Activated CD4-positive, alpha-beta memory T cell treated with anti-CD3 and anti-CD28 coated beads, Interleukin-2, amount 10 ng/mL, durations not matched to agents 7 days and 5 days (primary cell): ENCODE data around the gene TCF12. TPM values are rescaled to one million over a fixed set of nuclear protein-coding genes. Genes with fewer than 3 reads are reported as not detected.
"Not testable (repeated sequence)": the region's sequence is repeated elsewhere in the genome, so short reads cannot be mapped to it uniquely, and the experiment has no call there.

Experiments used
- CTCF ChIA-PET: fragments of 350-600 bp; sonication (Branson Sonifier 250); formaldehyde crosslinking; loops from one replicate; lab custom pipeline; 2021; ENCODE audit warnings: antibody characterized with exemption, inconsistent platforms; lab: Charles Lee
- POLR2A ChIA-PET: fragments of 350-600 bp; sonication (Branson Sonifier 250); formaldehyde crosslinking; loops from one replicate; lab custom pipeline; 2021; ENCODE audit warnings: antibody characterized with exemption; lab: Charles Lee
- DNase-seq: peaks from one replicate; pipeline ENCODE4 v3.0.0-alpha.2; 2020
- H3K27ac Mint-ChIP-seq: one replicate; pipeline ENCODE4 v1.8.0; 2021; ENCODE audit warnings: mild to moderate bottlenecking, mixed read lengths
- H3K27me3 Mint-ChIP-seq: one replicate; pipeline ENCODE4 v1.8.0; 2021; ENCODE audit warnings: mixed read lengths
- H3K36me3 Mint-ChIP-seq: one replicate; pipeline ENCODE4 v1.8.0; 2021; ENCODE audit warnings: low read depth, mixed read lengths
- H3K4me1 Mint-ChIP-seq: one replicate; pipeline ENCODE4 v1.8.0; 2021; ENCODE audit warnings: mixed read lengths
- H3K4me3 Mint-ChIP-seq: one replicate; pipeline ENCODE4 v1.8.0; 2021; ENCODE audit warnings: mild to moderate bottlenecking, mixed read lengths
- H3K9me3 Mint-ChIP-seq: one replicate; pipeline ENCODE4 v1.8.0; 2021; ENCODE audit warnings: mixed read lengths
- total RNA-seq, 2 experiments: library from RNA; stranded (reverse); gene quantifications; one replicate each; pipeline ENCODE4 v1.2.3, GENCODE V29; 2021

TCF12 gene
- total RNA-seq, 2 experiments from 2014 or later, result 62.4 to 62.8 TPM

DNA sequence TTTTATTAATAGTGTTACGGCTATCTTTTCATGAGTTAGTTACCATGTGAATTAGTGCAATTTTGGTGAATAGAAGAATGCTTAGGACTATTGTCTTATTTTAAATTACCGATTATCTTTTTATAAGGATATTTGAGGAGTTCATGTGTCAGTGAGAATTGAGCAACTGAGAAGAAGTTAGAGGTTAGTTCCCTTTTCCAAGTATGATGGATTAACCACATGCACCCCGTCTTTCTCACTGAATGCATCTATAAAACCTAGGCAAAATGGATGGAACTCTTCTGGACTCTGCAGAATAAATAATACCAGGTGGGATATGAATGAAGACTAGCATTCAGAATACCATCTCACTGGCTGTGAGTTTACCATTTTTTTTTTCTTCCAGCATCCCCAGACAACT, 74.3 kb downstream of the TCF12 start:
- no peak overlapping the region for H3K4me3 Mint-ChIP-seq
- no peaks in the 10 kb centered on the region for H3K27me3 Mint-ChIP-seq
- H3K36me3 Mint-ChIP-seq, result peaks cover 15% of the 10 kb centered on the region
- CTCF ChIA-PET, result no interaction called here
- DNase-seq, result no peak
- POLR2A ChIA-PET, result no interaction called here
- no peak overlapping the region for H3K27ac Mint-ChIP-seq
- peaks cover 2% of the 10 kb centered on the region for H3K9me3 Mint-ChIP-seq
- peaks cover 12% of the 10 kb centered on the region for H3K4me1 Mint-ChIP-seq

DNA sequence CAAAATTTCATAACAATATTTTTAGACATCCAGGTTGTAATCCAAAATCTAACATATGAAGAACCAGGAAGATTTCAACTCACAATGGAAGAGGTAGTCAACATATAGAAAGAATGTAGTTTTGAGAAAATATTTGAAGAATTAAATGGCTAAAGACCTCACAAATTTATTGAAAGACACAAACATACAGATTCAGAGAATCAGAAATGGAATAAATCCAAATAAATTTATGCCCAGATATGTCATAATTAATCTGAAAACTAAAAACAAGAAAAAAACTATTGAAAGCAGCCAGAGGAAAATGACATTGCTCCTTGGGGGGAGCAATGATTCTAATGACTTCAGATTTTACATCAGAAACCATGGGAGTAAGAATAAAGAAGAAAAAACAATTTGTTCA, 75.8 kb downstream of the TCF12 start:
- peaks cover 9% of the 10 kb centered on the region for H3K4me1 Mint-ChIP-seq
- DNase-seq, result no peak
- peaks cover 15% of the 10 kb centered on the region for H3K36me3 Mint-ChIP-seq
- H3K27ac Mint-ChIP-seq, result no peak overlapping the region
- POLR2A ChIA-PET, result no interaction called here
- H3K9me3 Mint-ChIP-seq, result peaks cover 2% of the 10 kb centered on the region
- CTCF ChIA-PET, result no interaction called here
- no peaks in the 10 kb centered on the region for H3K27me3 Mint-ChIP-seq
- no peak overlapping the region for H3K4me3 Mint-ChIP-seq

DNA sequence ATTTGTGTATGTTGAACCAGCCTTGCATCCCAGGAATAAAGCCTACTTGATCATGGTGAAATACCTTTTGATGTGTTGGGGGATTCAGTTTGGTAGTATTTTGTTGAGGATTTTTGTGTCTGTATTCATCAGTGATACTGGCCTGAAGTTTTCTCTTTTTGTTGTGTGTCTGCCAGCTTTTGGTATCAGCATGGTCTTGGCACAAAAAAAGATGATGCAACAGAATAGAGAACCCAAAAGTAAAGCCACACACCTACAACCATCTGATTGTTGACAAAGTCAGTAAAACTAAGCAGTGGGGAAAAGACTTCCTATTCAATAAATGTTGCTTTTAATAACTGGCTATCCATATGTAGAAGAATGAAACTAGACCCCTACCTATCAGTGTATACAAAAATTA, 77.6 kb downstream of the TCF12 start:
- no peak for DNase-seq
- Mint-ChIP-seq H3K9me3 (peaks cover 2% of the 10 kb centered on the region), H3K36me3 (peaks cover 15% of the 10 kb centered on the region), H3K4me3 (no peak overlapping the region), H3K4me1 (no peaks in the 10 kb centered on the region), H3K27ac (no peak overlapping the region), H3K27me3 (no peaks in the 10 kb centered on the region)
- ChIA-PET CTCF (no interaction called here), POLR2A (interaction anchor here (0.9 to 1.3 kb wide), 2 partner anchors 78 to 109 kb away, joined by 3 read pairs; partner anchors contain the start of gene TCF12)

DNA sequence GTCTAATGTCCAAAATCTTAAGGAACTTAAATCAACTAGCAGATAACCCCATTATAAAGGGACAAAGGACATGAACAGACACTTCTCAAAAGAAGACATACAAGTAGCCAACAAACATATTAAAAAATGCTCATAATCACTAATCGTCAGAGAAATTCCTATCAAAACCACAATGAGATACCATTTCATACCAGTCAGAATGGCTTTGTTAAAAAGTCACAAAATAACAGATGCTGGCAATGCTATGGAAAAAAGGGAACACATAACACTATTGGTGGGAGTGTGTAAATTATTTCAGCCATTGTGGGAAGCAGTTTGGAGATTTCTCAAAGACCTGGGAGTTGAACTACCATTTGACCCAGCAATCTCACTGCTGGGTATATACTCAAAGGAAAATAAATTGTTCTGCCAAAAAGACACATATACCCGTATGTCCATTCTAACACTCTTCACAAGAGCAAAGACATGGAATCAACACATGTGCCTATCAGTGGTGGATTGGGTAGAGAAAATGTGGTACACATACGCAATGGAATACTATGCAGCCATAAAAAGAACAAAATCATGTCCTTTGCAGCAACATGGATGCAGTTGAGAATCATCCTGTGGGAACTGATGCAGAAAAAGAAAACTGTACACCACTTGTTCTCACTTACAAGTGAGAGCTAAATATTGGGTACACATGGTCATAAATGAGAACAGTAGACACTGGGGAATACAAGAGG, 78.5 kb downstream of the TCF12 start:
- Mint-ChIP-seq H3K4me3 (no peak overlapping the region), H3K27ac (no peak overlapping the region), H3K27me3 (no peaks in the 10 kb centered on the region), H3K4me1 (peaks cover 3% of the 10 kb centered on the region), H3K36me3 (peaks cover 21% of the 10 kb centered on the region), H3K9me3 (peaks cover 2% of the 10 kb centered on the region)
- no peak for DNase-seq
- CTCF ChIA-PET, result no interaction called here
- POLR2A ChIA-PET, result interaction anchor here (1.3 kb wide), 1 partner anchor 79 kb away, joined by 3 read pairs; the partner anchor contains the start of gene TCF12

DNA sequence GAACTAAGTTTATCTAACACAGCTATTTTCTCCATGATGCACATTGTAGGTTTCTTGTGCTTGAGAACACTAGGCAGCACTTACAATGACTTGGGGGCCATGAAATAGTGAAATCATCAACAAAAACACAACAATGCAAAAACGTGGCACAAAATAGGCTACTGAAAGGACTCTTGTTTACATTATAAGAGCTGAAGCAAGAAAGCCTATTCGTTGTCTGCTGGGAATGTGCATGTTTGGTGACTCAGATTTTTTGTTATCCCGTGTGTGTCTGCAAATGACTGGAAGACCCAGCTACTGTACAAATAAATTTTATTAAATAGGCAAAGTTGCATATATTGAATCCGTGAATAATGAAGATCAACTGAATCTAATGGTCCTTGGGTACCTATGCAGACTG, 85.0 kb downstream of the TCF12 start:
- Mint-ChIP-seq H3K36me3 (peaks cover 14% of the 10 kb centered on the region), H3K27ac (no peak overlapping the region), H3K4me3 (no peak overlapping the region), H3K4me1 (peaks cover 6% of the 10 kb centered on the region), H3K27me3 (no peaks in the 10 kb centered on the region), H3K9me3 (no peaks in the 10 kb centered on the region)
- CTCF ChIA-PET, result no interaction called here
- POLR2A ChIA-PET, result no interaction called here
- DNase-seq, result no peak

DNA sequence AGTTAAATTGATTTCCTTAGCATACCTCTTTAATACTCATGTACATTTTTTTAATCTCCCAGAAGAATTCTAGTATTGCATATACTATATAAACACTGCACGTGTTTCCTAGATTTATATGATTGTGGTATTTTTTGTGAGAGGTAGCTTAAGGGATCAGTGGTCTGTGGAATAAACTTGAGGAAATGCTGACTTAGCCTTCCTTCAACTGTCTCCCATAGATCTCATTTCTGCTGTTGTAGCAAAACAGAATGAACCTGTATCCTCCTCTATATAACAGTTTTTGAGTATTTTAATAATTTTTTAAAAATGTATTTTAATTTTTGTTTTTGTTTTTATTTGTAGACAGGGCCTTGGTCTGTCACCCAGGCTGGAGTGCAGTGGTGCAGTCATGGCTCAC, 86.8 kb downstream of the TCF12 start:
- Mint-ChIP-seq H3K4me3 (no peak overlapping the region), H3K27ac (no peak overlapping the region), H3K27me3 (no peaks in the 10 kb centered on the region), H3K9me3 (no peaks in the 10 kb centered on the region), H3K36me3 (peaks cover 14% of the 10 kb centered on the region), H3K4me1 (peaks cover 6% of the 10 kb centered on the region)
- DNase-seq, result no peak
- POLR2A ChIA-PET, result no interaction called here
- CTCF ChIA-PET, result no interaction called here

DNA sequence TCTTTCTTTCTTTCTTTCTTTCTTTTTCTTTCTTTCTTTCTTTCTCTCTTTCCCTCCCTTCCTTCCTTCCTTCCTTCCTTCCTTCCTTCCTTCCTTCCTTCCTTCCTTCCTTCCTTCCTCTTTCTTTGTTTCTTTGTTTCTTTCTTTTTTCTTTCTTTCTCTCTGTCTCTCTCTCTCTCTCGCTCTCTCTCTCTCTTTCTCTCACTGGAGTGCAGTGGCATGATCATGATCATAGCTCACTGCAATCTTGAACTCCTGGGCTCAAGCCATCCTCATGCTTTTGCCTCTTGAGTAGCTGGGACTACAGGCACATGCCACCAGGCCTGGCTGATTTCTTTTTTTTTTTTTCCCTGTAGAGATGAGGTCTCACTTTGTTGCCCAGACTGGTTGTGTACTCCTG, 89.4 kb downstream of the TCF12 start:
- H3K9me3 Mint-ChIP-seq, CTCF ChIA-PET, H3K27me3 Mint-ChIP-seq, POLR2A ChIA-PET, H3K36me3 Mint-ChIP-seq, H3K27ac Mint-ChIP-seq, DNase-seq, H3K4me1 Mint-ChIP-seq, H3K4me3 Mint-ChIP-seq: not testable (repeated sequence)

DNA sequence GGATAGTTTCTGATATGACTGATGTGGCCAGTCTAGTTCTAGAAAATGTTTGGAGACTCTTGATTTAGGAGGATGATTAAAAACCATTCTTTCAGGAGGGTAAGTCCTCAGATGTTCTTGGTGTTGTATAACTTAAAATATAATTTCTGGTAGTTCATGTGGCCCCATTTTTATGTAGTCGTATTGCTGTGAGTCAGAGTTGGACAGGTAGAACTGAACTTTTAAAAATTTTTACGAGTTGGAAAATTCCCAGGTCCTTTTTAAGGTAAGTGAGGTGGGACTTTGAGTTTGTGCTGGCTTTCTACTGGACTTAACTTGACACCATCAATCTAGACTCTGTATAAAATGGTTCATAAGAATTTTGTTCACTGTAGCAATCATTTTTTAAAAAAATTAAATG, 92.3 kb downstream of the TCF12 start:
- H3K9me3 Mint-ChIP-seq, result no peaks in the 10 kb centered on the region
- no peak overlapping the region for H3K27ac Mint-ChIP-seq
- H3K4me3 Mint-ChIP-seq, result no peak overlapping the region
- peaks cover 3% of the 10 kb centered on the region for H3K4me1 Mint-ChIP-seq
- DNase-seq, result no peak
- ChIA-PET CTCF (no interaction called here), POLR2A (no interaction called here)
- no peaks in the 10 kb centered on the region for H3K36me3 Mint-ChIP-seq
- no peaks in the 10 kb centered on the region for H3K27me3 Mint-ChIP-seq

DNA sequence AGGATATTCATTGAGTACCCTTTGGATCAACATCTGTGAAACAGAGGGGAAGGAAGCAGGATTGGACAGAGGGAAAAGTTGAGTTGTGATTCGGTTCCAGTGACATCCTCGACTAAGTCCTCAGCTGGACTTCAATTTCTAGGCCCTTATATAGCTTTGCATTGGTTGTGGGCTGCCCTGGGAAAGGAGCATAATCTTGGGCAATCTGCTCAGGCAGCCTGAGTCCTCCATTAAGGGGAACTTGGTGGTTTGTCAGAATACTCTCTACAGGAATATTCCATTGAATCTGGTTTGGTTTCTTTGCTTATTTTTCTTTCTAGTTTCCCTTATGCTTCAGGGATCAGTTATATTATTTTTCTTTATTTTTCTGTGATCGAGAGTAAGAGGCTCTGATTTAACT, 94.1 kb downstream of the TCF12 start:
- Mint-ChIP-seq H3K27me3 (no peaks in the 10 kb centered on the region), H3K36me3 (no peaks in the 10 kb centered on the region), H3K4me1 (peaks cover 2% of the 10 kb centered on the region), H3K27ac (no peak overlapping the region), H3K9me3 (no peaks in the 10 kb centered on the region), H3K4me3 (no peak overlapping the region)
- ChIA-PET POLR2A (no interaction called here), CTCF (no interaction called here)
- no peak for DNase-seq

DNA sequence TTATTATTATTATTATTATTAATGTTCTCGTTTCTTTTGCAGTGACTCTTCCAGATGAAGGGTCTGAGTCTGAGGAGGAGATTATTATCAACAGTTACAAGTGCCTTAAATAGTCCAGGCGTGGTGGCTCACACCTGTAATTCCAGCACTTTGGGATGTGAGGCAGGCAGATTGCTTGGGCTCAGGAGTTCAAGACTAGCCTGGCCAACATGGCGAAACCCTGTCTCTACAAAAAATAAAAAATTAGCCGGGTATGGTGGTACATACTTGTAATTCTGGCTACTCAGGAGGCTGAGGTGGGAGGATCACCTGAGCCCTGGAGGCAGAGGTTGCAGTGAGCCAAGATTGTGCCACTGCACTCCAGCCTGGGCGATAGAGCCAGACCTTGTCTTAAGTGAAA, 96.5 kb downstream of the TCF12 start:
- POLR2A ChIA-PET, H3K4me3 Mint-ChIP-seq: not testable (repeated sequence)

DNA sequence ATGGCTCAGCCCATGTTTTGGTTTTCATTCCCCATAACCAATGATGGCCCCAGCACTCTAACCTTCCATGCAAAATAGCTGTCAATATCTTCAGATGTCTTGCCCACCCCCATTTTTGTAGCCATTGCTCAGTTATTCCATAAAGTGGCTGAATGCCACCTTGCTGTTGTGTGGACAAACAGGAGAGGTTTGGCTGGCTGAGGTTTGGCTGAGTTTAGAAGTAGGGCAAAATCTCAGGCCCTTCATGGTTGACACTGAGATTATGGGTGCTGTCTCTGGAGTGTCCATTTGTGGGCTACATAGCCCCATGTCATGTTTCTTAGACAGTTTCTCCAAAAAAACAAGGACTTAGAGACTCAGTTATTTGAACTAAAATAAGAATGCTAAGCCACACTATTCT, 96.9 kb downstream of the TCF12 start:
- Mint-ChIP-seq H3K4me1 (no peaks in the 10 kb centered on the region), H3K36me3 (no peaks in the 10 kb centered on the region), H3K9me3 (no peaks in the 10 kb centered on the region), H3K27me3 (no peaks in the 10 kb centered on the region), H3K4me3 (no peak overlapping the region), H3K27ac (no peak overlapping the region)
- DNase-seq, result no peak
- ChIA-PET POLR2A (no interaction called here), CTCF (no interaction called here)

More for the DNA sequence above, 96.5 kb downstream of the TCF12 start:
- H3K36me3 Mint-ChIP-seq, H3K4me1 Mint-ChIP-seq, H3K9me3 Mint-ChIP-seq, CTCF ChIA-PET, DNase-seq, H3K27ac Mint-ChIP-seq, H3K27me3 Mint-ChIP-seq: not testable (repeated sequence)

DNA sequence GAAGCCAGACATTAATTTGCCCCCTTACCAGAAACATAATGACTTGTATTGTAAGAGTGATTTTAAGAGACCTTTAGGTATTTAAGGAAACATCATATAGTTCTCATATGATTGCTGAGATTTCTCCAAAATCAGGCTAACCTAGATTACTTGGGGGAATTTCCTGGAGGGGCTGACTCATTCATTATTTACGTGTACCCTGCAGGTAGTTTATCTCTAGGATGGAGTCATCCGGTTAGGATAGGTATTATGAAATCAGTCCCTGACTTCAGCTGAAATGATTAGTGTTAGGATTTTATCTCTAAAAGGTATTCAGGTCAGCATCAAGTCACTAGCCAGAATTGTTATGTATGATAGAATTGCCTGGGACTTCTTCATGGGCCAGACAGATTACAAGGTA, 97.5 kb downstream of the TCF12 start:
- Mint-ChIP-seq H3K27me3 (no peaks in the 10 kb centered on the region), H3K36me3 (peaks cover under 1% of the 10 kb centered on the region), H3K9me3 (no peaks in the 10 kb centered on the region), H3K4me3 (no peak overlapping the region), H3K27ac (no peak overlapping the region), H3K4me1 (no peaks in the 10 kb centered on the region)
- CTCF ChIA-PET, result no interaction called here
- DNase-seq, result no peak
- POLR2A ChIA-PET, result no interaction called here

DNA sequence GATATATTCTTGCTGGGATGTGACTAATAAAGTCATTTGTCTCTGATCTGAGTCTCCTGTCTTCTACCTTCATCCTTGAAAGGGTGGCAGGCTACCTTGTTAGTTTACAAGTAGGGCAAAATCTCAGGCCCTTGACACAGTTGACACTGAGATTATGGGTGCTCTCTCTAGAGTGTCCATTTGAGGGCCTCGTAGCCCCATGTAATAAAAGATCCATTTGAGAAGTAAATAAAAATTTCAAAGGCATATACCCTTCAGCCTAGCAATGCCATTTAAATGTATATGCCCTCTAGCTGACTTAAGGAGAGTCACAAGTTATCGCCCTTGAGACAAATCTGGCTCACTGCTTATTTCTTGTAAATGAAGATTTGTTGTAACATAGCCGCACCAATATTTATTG, 98.6 kb downstream of the TCF12 start:
- H3K36me3 Mint-ChIP-seq, result peaks cover 4% of the 10 kb centered on the region
- H3K9me3 Mint-ChIP-seq, result peaks cover 5% of the 10 kb centered on the region
- no peaks in the 10 kb centered on the region for H3K4me1 Mint-ChIP-seq
- DNase-seq, result no peak
- no peak overlapping the region for H3K27ac Mint-ChIP-seq
- no peaks in the 10 kb centered on the region for H3K27me3 Mint-ChIP-seq
- no peak overlapping the region for H3K4me3 Mint-ChIP-seq
- POLR2A ChIA-PET, result no interaction called here
- CTCF ChIA-PET, result no interaction called here

DNA sequence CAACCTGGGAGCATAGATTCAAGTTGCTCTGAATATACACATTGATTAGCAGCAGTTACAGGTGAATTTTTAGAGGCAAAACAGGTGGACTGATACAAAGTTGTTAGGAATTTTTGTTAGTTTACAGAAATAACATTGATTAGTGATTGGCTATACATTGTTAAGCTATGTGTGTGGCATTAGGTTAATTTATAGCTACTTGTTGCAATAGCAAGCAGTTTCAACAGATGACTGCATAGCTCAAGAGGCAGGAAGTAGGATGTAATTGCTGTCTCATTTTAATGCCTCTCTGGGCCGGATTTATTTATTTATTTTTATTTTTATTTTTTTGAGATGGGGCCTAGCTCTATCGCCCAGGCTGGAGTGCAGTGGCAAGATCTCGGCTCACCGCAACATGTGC, 99.7 kb downstream of the TCF12 start:
- DNase-seq, result no peak
- H3K27me3 Mint-ChIP-seq, result no peaks in the 10 kb centered on the region
- peaks cover 6% of the 10 kb centered on the region for H3K36me3 Mint-ChIP-seq
- H3K4me3 Mint-ChIP-seq, result no peak overlapping the region
- no peak overlapping the region for H3K27ac Mint-ChIP-seq
- CTCF ChIA-PET, result no interaction called here
- H3K4me1 Mint-ChIP-seq, result peaks cover 8% of the 10 kb centered on the region
- H3K9me3 Mint-ChIP-seq, result peaks cover 5% of the 10 kb centered on the region
- POLR2A ChIA-PET, result no interaction called here
